Activated CD4-positive, alpha-beta memory T cell treated with anti-CD3 and anti-CD28 coated beads for 36 hours (primary cell): ENCODE measurements around the gene HOXC12. TPM values are rescaled to one million over a fixed set of nuclear protein-coding genes. Genes with fewer than 3 reads are reported as not detected.

Experiments
- CTCF ChIA-PET: fragments of 350-600 bp; sonication (Branson Sonifier 250); formaldehyde crosslinking; loops from one replicate; lab custom pipeline; 2021; ENCODE audit warnings: antibody characterized with exemption, inconsistent platforms; lab: Charles Lee
- POLR2A ChIA-PET: fragments of 350-600 bp; sonication (Branson Sonifier 250); formaldehyde crosslinking; loops from one replicate; lab custom pipeline; 2021; ENCODE audit warnings: antibody characterized with exemption; lab: Charles Lee
- DNase-seq: peaks from one replicate; pipeline ENCODE4 v3.0.0-alpha.2; 2020
- H3K27ac Mint-ChIP-seq: one replicate; pipeline ENCODE4 v1.8.0; 2021; ENCODE audit warnings: mixed read lengths
- H3K27me3 Mint-ChIP-seq: one replicate; pipeline ENCODE4 v1.8.0; 2021; ENCODE audit warnings: mixed read lengths
- H3K36me3 Mint-ChIP-seq: one replicate; pipeline ENCODE4 v1.8.0; 2021; ENCODE audit warnings: mixed read lengths
- H3K4me1 Mint-ChIP-seq: one replicate; pipeline ENCODE4 v1.8.0; 2021; ENCODE audit warnings: low read depth, mixed read lengths
- H3K4me3 Mint-ChIP-seq: one replicate; pipeline ENCODE4 v1.8.0; 2021; ENCODE audit warnings: mild to moderate bottlenecking, mixed read lengths
- H3K9me3 Mint-ChIP-seq: one replicate; pipeline ENCODE4 v1.8.0; 2021; ENCODE audit warnings: mixed read lengths
- intact Hi-C: fragments of 100-400 bp; cut with micrococcal nuclease; formaldehyde crosslinking; loops from one replicate; pipeline ENCODE4 v1.15.1; 2023
- microRNA-seq: library from miRNA; unstranded; fragments of <30 nt; microRNA quantifications from one replicate; pipeline ENCODE4 v1.2.0, GENCODE V29; 2022; ENCODE audit warnings: borderline number of aligned reads, borderline microRNAs expressed, borderline replicate concordance
- total RNA-seq, 2 experiments: library from RNA; stranded (reverse); gene quantifications; one replicate each; pipeline ENCODE4 v1.2.3, GENCODE V29; 2021

The HOXC12 gene
- total RNA-seq, 2 experiments from 2014 or later = not detected

DNA sequence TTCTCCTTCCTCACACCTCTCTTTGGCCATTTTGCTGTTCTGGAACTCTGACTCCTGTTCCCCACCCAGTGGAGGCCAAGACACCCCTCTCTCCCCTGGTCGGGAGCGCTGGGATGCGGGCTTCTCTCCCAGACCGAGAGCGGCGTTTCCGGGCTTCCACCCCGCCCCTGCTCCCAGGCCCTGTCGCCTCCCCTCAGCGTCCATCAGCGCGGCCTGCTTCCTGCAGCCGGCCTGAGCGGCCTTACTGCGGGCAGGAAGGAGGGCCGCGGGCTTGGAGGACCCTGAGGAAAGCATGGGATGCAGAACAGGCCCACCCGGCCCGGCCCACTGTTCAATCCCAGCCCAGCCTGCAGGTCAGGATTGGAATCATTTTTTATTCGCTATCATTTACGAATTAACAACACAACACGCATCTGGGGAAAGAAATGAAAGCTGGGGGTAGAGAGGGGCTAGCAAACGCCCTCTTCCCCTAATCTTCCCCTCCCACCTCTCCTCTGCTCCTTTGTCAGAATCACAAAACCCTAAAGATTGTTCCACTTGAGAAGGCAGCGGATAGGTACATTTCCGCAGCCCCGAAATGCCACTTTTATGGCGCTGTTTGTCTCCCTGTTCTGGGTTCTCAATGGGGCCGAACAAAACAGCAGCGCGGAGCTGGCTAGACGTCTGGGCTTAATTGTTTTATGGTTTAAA lies 50.3 kb downstream of the HOXC12 start:
- intact Hi-C loops = loop anchor here (10.0 kb wide), 1 partner anchor 360 kb away; the partner anchor contains the start of gene GPR84
- peaks cover 20% of the 10 kb centered on the region for H3K4me1 Mint-ChIP-seq
- H3K4me3 Mint-ChIP-seq = no peak overlapping the region
- ChIA-PET POLR2A (no interaction called here), CTCF (interaction anchor here (0.7 to 9.3 kb wide), 12 partner anchors 8 to 203 kb away, joined by 3 to 127 read pairs (median 8); partner anchors contain the start of genes HOXC10, HOXC13, HOXC5 and SMUG1)
- H3K36me3 Mint-ChIP-seq = no peaks in the 10 kb centered on the region
- H3K27me3 Mint-ChIP-seq = peaks cover 91% of the 10 kb centered on the region
- no peak for DNase-seq
- no peaks in the 10 kb centered on the region for H3K9me3 Mint-ChIP-seq
- H3K27ac Mint-ChIP-seq = peak overlapping the region; percentile 19

GRCh38 chr12:54005531-54005852 lies 50.8 kb downstream of the HOXC12 start:
- no peak for DNase-seq
- CTCF ChIA-PET = interaction anchor here (0.6 to 9.3 kb wide), 18 partner anchors 9 to 209 kb away, joined by 3 to 127 read pairs (median 7); partner anchors contain the start of genes HOXC10, HOXC13, HOXC5 and SMUG1
- Mint-ChIP-seq H3K36me3 (no peaks in the 10 kb centered on the region), H3K9me3 (no peaks in the 10 kb centered on the region), H3K4me1 (peaks cover 20% of the 10 kb centered on the region), H3K27ac (peak overlapping the region; percentile 19), H3K27me3 (peaks cover 93% of the 10 kb centered on the region), H3K4me3 (no peak overlapping the region)
- intact Hi-C loops = loop anchor here (10.0 kb wide), 1 partner anchor 359 kb away; the partner anchor contains the start of gene GPR84
- POLR2A ChIA-PET = no interaction called here

- H3K36me3 Mint-ChIP-seq = no peaks in the 10 kb centered on the region
These were observed 51.3 kb downstream of the HOXC12 start for GRCh38 chr12:54005853-54006558.

GRCh38 chr12:54006559-54007220 lies 52.0 kb downstream of the HOXC12 start:
- peaks cover 28% of the 10 kb centered on the region for H3K4me1 Mint-ChIP-seq
- POLR2A ChIA-PET = interaction anchor here (1.0 kb wide), 1 partner anchor 11 kb away, joined by 3 read pairs; no protein-coding TSS in a partner anchor
- H3K36me3 Mint-ChIP-seq = no peaks in the 10 kb centered on the region
- DNase-seq = no peak
- H3K4me3 Mint-ChIP-seq = peak overlapping the region; percentile 68
- H3K27ac Mint-ChIP-seq = no peak overlapping the region
- peaks cover 91% of the 10 kb centered on the region for H3K27me3 Mint-ChIP-seq
- intact Hi-C loops = loop anchor here (1.0 to 10.0 kb wide), 4 partner anchors 26 to 358 kb away; partner anchors contain the start of genes GPR84 and HOXC5
- no peaks in the 10 kb centered on the region for H3K9me3 Mint-ChIP-seq
- CTCF ChIA-PET = interaction anchor here (0.6 to 9.3 kb wide), 16 partner anchors 8 to 208 kb away, joined by 3 to 127 read pairs (median 6); partner anchors contain the start of genes HOXC10, HOXC5, HOXC6 and SMUG1

More at GRCh38 chr12:54005853-54006558, 51.3 kb downstream of the HOXC12 start:
- intact Hi-C loops = loop anchor here (1.0 to 10.0 kb wide), 4 partner anchors 27 to 359 kb away; partner anchors contain the start of genes GPR84 and HOXC5
- CTCF ChIA-PET = interaction anchor here (0.6 to 9.3 kb wide), 20 partner anchors 9 to 209 kb away, joined by 3 to 127 read pairs (median 6); partner anchors contain the start of genes HOXC10, HOXC13, HOXC5 and HOXC6
- Mint-ChIP-seq H3K4me1 (peaks cover 22% of the 10 kb centered on the region), H3K27ac (no peak overlapping the region), H3K9me3 (no peaks in the 10 kb centered on the region), H3K27me3 (peaks cover 91% of the 10 kb centered on the region), H3K4me3 (peak overlapping the region; percentile 68)
- POLR2A ChIA-PET = interaction anchor here (1.0 kb wide), 1 partner anchor 11 kb away, joined by 3 read pairs; no protein-coding TSS in a partner anchor
- peak; percentile 89 for DNase-seq

DNA sequence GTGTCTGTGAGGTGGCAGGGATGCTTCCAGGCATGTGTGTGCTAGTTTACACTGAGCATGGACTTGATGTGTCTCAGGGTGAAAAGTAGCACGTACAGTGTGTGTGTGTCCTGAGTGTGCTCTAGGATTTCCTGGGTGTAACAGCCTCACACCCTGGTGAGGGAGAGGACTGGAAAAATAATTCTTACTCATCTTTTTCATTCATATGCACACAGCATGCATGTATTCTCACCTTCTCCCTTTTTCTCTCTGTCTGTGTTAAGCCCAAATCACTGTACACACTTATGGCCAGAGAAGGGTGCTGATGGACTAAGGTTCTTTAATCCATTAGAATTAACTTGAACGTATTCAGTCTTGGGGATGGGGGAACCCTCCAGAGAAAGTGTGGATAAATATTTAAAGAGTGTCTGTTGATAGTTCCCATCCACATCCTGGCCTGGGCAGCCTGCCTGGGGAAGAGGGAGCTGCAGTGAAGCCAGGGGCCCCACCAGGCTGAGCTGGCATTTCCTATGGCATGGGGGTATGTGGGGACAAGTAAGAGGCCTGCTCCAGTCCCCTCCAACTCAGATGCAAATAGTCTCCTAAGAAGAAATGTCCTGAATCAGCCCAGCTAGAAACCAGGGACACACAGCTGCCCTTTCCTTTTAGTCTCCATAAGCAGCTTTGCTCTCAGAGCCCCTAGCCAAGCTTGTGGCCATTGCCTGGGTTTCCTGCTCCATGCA lies 53.0 kb downstream of the HOXC12 start:
- POLR2A ChIA-PET = no interaction called here
- Mint-ChIP-seq H3K4me1 (peaks cover 25% of the 10 kb centered on the region), H3K27ac (no peak overlapping the region), H3K4me3 (no peak overlapping the region), H3K9me3 (no peaks in the 10 kb centered on the region), H3K36me3 (no peaks in the 10 kb centered on the region), H3K27me3 (peaks cover 85% of the 10 kb centered on the region)
- DNase-seq = no peak
- CTCF ChIA-PET = interaction anchor here (0.7 to 9.3 kb wide), 11 partner anchors 7 to 373 kb away, joined by 3 to 127 read pairs (median 6); partner anchors contain the start of genes HOXC5 and SMUG1
- intact Hi-C loops = loop anchor here (2.0 to 10.0 kb wide), 2 partner anchors 25 to 357 kb away; partner anchors contain the start of genes GPR84 and HOXC5

DNA sequence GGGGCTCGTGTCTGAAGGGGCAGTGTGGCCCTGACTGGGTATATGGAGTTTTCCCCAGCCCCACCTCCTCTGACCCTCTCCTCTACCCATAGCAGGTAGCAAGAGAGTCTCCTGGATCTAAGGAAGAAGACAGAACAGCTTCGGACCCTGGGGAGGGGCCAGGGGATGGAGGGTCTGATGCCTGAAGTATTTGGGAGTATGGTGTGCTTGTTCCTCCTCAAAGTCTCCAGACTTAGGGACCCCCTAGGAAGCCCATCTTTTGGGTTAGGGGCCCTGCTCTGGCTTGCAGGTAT lies 53.5 kb downstream of the HOXC12 start:
- peaks cover 25% of the 10 kb centered on the region for H3K4me1 Mint-ChIP-seq
- no peak overlapping the region for H3K4me3 Mint-ChIP-seq
- peaks cover 85% of the 10 kb centered on the region for H3K27me3 Mint-ChIP-seq
- ChIA-PET CTCF (interaction anchor here (1.2 to 9.3 kb wide), 8 partner anchors 9 to 372 kb away, joined by 4 to 127 read pairs (median 26); partner anchors contain the start of gene SMUG1), POLR2A (no interaction called here)
- intact Hi-C loops = loop anchor here (10.0 kb wide), 1 partner anchor 357 kb away; the partner anchor contains the start of gene GPR84
- no peak for DNase-seq
- H3K9me3 Mint-ChIP-seq = no peaks in the 10 kb centered on the region
- no peak overlapping the region for H3K27ac Mint-ChIP-seq
- no peaks in the 10 kb centered on the region for H3K36me3 Mint-ChIP-seq

Small RNA genes lying within 50 kb of the gene (microRNA-seq; reads per million reads assigned to microRNA genes)
- gene MIR196A2 = not detected

Other genes starting within 250 kb of the HOXC12 start
- gene CALCOCO1, start 227.5 kb upstream of the HOXC12 start, total RNA-seq = 10 to 100 TPM; 21.2 to 23.7 TPM
- gene CISTR, start 202.9 kb upstream of the HOXC12 start, total RNA-seq = not detected
- not detected for gene HOXC13, start 16.1 kb upstream of the HOXC12 start, total RNA-seq
- gene HOXC11, start 18.2 kb downstream of the HOXC12 start, total RNA-seq = not detected
- gene HOTAIR, start 20.1 kb downstream of the HOXC12 start, total RNA-seq = not detected
- gene HOXC10, start 30.2 kb downstream of the HOXC12 start, total RNA-seq = not detected
- not detected for gene HOXC9, start 45.3 kb downstream of the HOXC12 start, total RNA-seq
- gene HOXC8, start 54.1 kb downstream of the HOXC12 start, total RNA-seq = not detected
- not detected for gene HOXC6, start 73.5 kb downstream of the HOXC12 start, total RNA-seq
- gene HOXC5, start 78.1 kb downstream of the HOXC12 start, total RNA-seq = not detected
- gene HOXC4, start 98.9 kb downstream of the HOXC12 start, total RNA-seq = under 1 TPM in 1 of 2 experiments, not detected in 1; 0.17 TPM
- gene SMUG1, start 234.1 kb downstream of the HOXC12 start, total RNA-seq = 10 to 100 TPM; 25.3 to 26.4 TPM